Spleen (tissue), 7 donors: ENCODE results near the gene TTLL9.

Source experiments
- POLR2A ChIP-seq, 3 donors: fragments of 450-650 bp; IDR thresholded peaks; one replicate each; pipeline ENCODE4 v1.5.1; 2017; ENCODE audit warnings: antibody characterized with exemption in 3 of 3, mild to moderate bottlenecking in 1 of 3
- POLR2AphosphoS5 ChIP-seq, 3 donors: sonication (generic); formaldehyde crosslinking; IDR thresholded peaks; one replicate each; pipeline ENCODE4 v1.5.1; 2017; ENCODE audit warnings: antibody characterized with exemption in 3 of 3
- TF ChIP-seq, protein P1 (sequence below), 11 experiments: fragments of 200-600 bp in 7 of 11; fragments of 450-650 bp in 4 of 11; sonication (generic) in 4 of 11; IDR thresholded peaks in 8 of 11; conservative IDR thresholded peaks in 3 of 11; 1 replicate in 7 of 11; 2 replicates in 4 of 11; pipeline versions ENCODE4 v1.4.0 to v1.8.0; 2016 to 2021; ENCODE audit warnings: antibody characterized with exemption in 11 of 11, inconsistent platforms in 4 of 11, mild to moderate bottlenecking in 1 of 11
- donor health status: DM: no; HTN: no; CAD: no; lungs with moderate emphysema.
- donor health status: DM: no; HTN: no; CAD: no.
- donor health status: DM: no; HTN: no; CAD: no.

DNA sequence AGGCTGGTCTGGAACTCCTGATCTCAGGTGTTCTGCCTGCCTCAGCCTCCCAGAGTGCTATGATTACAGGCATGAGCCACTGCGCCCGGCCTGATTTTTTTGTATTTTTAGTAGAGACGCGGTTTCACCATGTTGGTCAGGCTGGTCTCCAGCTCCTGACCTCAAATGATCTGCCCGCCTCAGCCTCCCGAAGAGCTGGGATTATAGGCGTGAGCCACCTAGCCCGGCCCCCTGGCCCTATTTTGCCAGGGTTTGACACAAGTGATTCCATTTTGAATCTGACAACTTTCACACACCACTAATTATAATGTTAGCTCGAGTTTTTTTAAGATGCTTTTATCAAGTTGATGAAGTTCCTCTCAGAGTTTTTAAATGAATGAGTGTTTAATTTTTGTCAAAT, 25.6 kb downstream of the TTLL9 start:
- TF ChIP-seq, protein P1, sequence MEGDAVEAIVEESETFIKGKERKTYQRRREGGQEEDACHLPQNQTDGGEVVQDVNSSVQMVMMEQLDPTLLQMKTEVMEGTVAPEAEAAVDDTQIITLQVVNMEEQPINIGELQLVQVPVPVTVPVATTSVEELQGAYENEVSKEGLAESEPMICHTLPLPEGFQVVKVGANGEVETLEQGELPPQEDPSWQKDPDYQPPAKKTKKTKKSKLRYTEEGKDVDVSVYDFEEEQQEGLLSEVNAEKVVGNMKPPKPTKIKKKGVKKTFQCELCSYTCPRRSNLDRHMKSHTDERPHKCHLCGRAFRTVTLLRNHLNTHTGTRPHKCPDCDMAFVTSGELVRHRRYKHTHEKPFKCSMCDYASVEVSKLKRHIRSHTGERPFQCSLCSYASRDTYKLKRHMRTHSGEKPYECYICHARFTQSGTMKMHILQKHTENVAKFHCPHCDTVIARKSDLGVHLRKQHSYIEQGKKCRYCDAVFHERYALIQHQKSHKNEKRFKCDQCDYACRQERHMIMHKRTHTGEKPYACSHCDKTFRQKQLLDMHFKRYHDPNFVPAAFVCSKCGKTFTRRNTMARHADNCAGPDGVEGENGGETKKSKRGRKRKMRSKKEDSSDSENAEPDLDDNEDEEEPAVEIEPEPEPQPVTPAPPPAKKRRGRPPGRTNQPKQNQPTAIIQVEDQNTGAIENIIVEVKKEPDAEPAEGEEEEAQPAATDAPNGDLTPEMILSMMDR (IDR thresholded peaks at IDR 0.05 in 8 of 11, conservative IDR thresholded peaks at IDR 0.05 in 3 of 11): no peak
- no peak for TF ChIP-seq POLR2AphosphoS5 (IDR thresholded peaks at IDR 0.05)
- no peak for TF ChIP-seq POLR2A (IDR thresholded peaks at IDR 0.05)
